ENCODE measurements around the gene RPP14.
"Not testable (repeated sequence)": the region's sequence is repeated elsewhere in the genome, so short reads cannot be mapped to it uniquely, and the experiment has no call there.

Gene RPP14

GRCh38 chr3:58305882-58306711 is at the start of gene RPP14, which contains the start of gene HTD2:
Gene RPP14, plus strand, starts transcription at chr3:58306245. Its CDS starts 4,085 bp downstream, at chr3:58310330.
Gene HTD2, plus strand, starts transcription at chr3:58306520. Its CDS starts 11,094 bp downstream, at chr3:58317614.
- peak; percentile 98 for DNase-seq

GRCh38 chr3:58256511-58256910 is 49.5 kb upstream of the RPP14 start:
- no peak for DNase-seq

DNA sequence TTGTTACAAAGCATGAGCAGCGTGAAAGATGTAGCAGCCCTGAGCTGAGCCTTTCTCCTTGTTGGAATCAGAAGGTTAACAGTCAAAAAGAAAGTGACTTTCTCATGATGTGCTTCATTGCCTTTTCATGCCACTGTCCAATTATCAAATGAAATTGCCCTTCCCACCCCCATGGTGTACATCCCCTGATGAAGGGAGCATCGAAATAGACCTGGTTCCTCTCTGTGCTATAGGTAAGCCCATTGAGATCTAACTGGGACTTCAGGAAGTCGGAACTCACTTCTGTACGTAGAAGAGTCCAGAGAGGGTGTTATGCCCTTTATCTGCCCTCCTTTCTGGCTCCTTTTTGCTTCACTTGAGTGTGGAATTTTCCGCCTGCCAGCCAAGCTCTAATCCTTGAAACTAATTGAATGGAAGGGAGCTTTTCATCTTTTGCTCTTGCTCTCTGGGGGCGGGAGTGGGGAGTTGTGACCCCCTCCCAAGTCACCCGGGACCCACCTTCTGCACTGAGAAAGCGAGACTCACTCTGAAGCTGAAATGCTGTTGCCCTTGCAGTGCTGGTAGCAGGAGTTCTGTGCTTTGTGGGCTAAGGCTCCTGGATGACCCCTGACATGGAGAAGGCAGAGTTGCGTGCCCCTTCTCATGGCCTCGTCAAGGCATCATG is 47.5 kb upstream of the RPP14 start:
- DNase-seq = no peak

DNA sequence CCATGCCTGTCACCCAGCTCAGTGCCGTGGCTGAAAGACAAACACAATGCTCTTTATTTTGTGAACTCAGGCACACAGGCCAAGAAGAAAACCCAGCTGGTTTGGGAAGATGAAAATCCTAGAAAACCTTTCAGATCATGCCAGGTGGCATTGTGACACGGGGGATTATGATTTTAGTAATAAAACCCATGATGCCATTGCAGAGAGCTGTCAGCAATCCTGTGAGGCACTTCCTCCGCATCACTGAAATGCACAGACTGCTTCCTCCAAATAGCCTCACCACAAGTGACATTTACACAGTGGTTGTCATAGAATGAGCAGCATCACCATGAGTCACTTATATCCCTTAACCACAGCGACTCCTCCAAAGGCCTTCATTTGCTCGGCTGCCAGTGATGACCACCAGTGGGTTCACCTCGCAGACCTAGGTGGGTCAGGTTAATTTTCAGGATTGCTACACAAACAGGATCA is 45.7 kb upstream of the RPP14 start:
- no peak for DNase-seq

DNA sequence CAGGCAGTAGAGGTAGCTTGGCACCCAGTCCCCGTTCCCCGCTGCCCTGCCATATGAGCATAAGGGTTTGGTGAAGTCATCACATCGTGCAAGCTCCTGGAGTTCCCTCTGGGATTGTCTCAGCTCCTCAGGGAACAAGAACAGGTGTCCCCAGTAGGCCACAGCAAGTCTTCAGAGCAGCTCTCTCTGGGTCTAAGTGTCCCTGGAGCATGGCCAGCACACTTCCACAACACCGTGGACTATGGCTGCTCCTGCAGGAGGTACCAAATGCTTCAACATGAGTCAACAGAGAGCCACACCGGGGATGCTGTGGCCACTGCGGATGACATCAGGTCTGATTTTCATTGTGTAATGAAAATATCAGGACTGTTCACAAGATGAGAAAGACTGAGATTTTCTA is 45.3 kb upstream of the RPP14 start:
- no peak for DNase-seq

DNA sequence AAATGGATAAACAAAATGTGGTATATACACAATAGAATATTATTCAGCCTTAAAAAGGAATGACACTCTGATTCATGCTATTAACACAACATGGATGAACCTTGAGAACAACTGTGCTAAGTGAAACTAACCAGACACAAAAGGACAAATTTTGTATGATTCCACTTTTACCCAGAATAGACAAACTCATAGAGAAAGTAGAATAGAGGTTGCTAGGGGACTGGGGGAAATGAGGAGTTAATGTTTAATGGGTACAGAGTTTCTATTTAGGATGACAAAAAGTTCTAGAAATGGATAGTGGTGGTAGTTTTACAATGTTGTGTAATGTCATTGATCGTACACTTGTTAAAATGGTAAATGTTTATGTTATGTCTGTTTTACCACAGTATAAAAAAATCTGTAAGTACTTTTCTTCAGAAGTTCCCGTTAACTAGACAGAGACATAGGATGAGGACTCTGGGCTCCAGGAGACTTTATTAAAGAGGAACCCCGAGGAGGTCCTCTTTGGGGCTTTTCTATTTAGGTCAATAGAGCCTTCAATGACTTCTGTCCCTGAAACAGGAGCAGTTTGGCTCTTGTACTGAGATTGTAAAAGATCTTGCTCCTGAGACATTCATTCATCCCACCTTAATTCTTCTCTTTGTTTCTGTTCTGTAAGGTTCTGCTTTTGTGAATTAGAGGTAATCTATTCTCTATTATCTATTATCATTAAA is 43.9 kb upstream of the RPP14 start:
- DNase-seq = no peak

DNA sequence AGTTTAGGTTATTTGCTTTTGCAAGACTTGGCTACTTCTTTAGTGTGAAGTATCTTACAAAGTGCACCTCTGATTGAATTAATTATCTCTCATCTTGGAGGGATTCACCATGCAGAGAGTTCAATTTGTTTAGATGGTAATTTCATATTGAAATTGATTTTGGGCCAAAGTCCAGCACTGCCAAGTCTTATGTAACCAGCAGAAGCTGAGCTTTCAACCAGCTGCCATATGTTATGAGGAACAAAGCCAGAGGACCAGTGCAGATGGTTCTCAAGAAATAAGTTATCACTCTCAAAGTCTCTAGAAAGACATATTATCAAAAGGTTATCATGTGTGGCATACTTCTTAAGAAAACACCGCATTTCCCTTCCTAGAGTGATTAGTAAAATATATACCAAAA is 39.5 kb upstream of the RPP14 start:
- no peak for DNase-seq

- DNase-seq = not testable (repeated sequence)
These were observed 38.5 kb upstream of the RPP14 start for GRCh38 chr3:58267543-58267942.

DNA sequence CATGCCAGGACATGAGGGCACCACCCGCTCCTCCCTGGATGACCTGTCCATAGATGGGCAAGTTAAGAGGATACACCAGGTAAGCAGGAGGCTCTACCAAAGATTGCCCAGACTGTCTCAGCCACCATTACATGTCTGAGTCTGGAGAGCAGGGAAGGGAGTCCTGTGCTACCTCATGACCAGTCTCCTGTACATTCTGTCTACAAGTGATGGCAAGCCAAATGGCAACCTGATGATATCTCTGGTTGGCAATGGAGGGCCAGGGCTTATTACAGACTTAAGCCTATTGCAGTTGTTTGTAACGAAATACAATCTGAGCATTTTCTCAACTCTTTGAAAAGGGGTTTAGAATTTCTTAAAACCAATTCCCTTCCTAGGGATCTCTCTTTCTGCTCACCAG is 36.7 kb upstream of the RPP14 start:
- no peak for DNase-seq

- no peak for DNase-seq
These were observed 35.6 kb upstream of the RPP14 start for GRCh38 chr3:58270485-58270884.

GRCh38 chr3:58271901-58272501 is 34.0 kb upstream of the RPP14 start:
- no peak for DNase-seq

- DNase-seq = no peak
These were observed 33.2 kb upstream of the RPP14 start for GRCh38 chr3:58272891-58273290.

GRCh38 chr3:58273362-58273761 is 32.7 kb upstream of the RPP14 start:
- not testable (repeated sequence) for DNase-seq

DNA sequence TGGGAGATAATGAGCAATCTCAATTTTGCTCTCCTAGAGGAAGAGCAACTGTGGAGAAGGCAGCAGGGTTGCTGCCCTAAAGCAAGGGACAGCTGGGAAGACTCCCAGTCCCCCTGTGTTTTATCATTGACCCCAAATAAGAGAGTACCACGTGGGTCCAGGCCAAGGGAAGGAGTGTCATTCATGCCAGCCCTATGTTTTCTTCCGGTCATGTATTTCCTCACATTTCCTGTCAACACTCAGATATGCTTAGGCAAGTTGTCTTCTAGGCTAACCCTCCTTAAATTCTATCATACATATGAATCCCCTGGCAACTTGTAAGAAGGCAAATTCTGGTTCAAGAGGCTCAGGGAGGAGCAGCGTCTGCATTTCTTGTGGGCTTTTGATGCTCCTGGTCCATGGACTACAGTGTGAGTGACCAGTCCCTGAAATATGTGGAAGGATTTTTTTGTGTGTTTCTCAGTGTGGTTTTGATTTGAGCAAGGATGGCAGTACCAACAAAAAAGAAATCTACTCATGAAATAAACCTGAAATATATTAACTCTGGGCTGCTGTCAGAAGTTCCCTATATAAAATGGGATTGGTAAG is 31.9 kb upstream of the RPP14 start:
- no peak for DNase-seq

GRCh38 chr3:58281069-58281468 is 25.0 kb upstream of the RPP14 start:
- DNase-seq = no peak

DNA sequence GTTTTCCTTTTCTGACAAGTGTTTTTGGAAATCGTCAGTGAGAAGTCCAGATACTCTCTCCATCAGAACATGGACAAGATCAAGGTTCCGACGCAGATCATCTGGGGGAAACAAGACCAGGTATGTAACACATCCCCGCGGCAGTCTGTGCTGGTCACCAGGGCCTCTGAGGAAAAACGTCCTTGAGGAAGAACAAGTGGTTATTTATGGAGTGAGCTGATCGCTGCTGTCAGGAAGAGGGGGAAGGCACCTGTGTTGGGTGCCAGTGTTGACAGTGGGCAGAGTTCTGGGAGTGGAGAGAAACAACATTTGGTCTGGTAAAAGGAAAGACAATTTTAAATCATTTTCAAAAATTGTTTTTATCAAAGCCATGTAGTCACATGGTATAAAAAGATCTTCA is 20.7 kb upstream of the RPP14 start:
- no peak for DNase-seq

- no peak for DNase-seq
These were observed 18.7 kb upstream of the RPP14 start for GRCh38 chr3:58287354-58287753.

- DNase-seq = no peak
These were observed 17.9 kb upstream of the RPP14 start for GRCh38 chr3:58288011-58288728.

- DNase-seq = not testable (repeated sequence)
These were observed 17.0 kb upstream of the RPP14 start for GRCh38 chr3:58288964-58289613.

- not testable (repeated sequence) for DNase-seq
These were observed 15.6 kb upstream of the RPP14 start for GRCh38 chr3:58290446-58290845.

DNA sequence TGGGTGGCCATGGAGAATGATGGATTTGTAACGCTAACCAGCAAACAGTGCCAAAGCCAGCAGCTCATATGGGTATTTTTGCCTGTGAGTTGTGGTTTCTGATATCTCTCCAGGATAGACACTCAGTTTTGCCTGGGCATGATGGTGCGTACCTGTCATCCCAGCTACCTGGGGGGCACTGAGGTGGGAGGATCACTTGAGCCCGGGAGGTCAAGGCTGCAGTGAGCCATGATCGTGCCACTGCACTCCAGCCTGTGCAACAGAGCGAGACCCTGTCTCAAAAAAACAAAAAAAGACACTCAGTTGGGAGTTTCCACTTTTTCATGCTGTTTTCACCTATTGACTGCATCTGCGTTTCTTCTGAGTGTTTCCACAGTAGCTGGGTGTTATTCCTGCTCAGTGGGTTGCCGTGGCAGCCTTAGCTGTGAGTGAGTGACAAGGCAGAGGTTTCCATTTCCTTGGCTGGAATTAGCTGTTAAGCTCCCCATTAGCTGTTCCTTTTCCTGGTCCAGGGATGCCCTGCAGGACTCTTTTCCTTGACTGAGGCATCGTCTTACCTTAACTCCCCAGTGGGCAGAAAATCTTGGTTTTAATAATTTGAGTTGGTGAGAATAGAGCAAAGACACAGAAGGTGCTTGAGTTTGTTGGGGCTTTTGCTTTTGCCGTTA is 14.2 kb upstream of the RPP14 start:
- DNase-seq = no peak
